Astrocyte of the spinal cord (primary cell): ENCODE data around the gene CTTN.

Experiments
- DNase-seq: peaks from one replicate; pipeline ENCODE4 v3.0.0; 2011; ENCODE audit warnings: low read depth, low spot score
- H3K4me3 ChIP-seq: 2 replicates; pipeline ENCODE4 v1.5.1; 2011; ENCODE audit warnings: low read depth, mild to moderate bottlenecking, low read length, moderate library complexity
- CTCF ChIP-seq: IDR thresholded peaks from 2 replicates; pipeline ENCODE4 v1.5.1; 2012; ENCODE audit warnings: low read depth, mild to moderate bottlenecking, low read length, inconsistent platforms
- in situ Hi-C: cut with HindIII; loops from 2 replicates; pipeline ENCODE4 v1.10.0; 2017; ENCODE audit warnings: low sequenced_read_pairs

CTTN gene

DNA sequence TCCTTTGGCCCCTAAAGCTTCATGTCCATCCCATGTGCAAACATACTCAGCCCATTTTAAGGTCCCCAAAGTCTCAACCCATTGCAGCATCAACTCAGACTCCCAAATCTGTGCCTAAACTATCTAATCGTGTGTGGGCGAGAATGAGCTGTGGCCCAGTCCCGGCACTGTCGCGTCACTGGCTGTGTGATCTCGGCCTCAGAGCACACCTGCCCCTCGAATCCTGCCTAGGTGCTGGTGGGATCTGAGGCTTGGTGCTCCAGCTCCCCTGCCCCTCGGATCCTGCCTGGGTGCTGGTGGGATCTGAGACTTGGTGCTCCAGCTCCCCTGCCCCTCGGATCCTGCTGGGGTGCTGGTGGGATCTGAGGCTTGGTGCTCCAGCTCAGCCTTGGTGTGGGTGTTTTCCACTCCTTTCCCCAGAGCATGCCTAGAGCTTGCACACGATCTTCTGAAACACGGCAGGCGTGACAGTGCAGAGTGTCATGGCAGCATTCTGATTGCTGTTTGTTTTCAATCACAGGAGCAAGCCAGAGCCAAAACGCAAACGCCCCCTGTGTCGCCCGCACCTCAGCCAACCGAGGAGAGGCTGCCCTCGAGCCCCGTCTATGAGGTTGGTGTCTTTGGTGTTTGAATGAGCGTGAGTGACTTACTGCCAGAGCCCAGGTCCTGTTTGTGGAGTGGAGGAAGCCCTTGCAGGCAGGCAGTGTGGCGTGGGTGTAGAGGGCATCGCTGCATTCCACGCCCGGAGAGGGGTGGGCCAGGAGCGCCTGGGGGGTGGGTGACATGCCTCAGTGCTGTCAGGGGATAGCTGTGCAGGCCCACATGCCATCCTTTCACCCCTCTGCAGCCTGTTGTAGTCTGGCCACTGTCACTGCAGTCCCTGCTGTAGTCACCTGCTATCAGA is 32.6 kb downstream of the CTTN start:
- DNase-seq, result no peak
- in situ Hi-C loops, result no loop called here
- no peak overlapping the region for H3K4me3 ChIP-seq
- no peak for TF ChIP-seq CTCF

GRCh38 chr11:70431611-70432010 is 33.3 kb downstream of the CTTN start:
- no peak for TF ChIP-seq CTCF
- in situ Hi-C loops, result no loop called here
- DNase-seq, result no peak
- no peak overlapping the region for H3K4me3 ChIP-seq

DNA sequence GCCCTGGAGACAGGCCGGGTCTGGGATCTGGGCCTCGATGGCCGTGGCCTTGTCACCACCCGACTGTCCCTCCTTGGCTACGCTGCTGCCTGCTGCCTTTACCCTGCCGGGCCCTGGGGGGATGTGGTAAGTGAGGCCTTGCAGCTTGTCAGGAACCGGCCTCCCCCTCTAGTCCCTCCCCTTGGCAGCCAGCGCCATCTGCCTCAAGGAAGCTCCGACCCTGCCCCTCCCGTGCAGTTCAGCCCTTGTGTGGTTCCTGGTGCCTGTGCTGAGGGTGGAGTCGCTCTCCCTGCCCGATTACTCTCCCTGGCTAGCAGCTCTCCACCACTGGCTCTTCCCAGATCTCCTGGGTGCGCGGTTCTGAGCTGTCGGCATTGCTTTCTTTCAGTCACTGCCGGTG is 33.7 kb downstream of the CTTN start:
- in situ Hi-C loops, result no loop called here
- no peak for TF ChIP-seq CTCF
- no peak overlapping the region for H3K4me3 ChIP-seq
- DNase-seq, result no peak

DNA sequence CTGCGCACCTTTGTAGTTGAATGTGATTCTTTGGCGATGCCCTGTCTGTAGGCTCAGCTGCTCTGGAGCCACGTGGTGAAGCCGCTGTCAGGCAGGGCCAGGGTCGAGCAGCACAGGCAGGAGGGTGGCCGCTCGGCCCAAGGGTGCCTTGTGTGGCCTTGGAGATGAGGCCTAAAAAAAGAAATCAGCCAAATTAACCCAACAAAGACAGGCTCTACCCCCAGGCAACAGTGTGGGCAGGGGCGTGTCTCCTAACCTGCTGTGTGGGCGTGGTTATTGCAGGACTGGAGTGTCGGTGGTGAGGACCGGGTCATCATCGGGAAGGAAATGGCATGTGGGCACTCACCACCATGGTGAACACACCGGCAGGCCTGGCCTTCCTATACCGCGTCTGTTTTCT is 34.3 kb downstream of the CTTN start:
- no peak for TF ChIP-seq CTCF
- no peak overlapping the region for H3K4me3 ChIP-seq
- no peak for DNase-seq
- in situ Hi-C loops, result no loop called here

DNA sequence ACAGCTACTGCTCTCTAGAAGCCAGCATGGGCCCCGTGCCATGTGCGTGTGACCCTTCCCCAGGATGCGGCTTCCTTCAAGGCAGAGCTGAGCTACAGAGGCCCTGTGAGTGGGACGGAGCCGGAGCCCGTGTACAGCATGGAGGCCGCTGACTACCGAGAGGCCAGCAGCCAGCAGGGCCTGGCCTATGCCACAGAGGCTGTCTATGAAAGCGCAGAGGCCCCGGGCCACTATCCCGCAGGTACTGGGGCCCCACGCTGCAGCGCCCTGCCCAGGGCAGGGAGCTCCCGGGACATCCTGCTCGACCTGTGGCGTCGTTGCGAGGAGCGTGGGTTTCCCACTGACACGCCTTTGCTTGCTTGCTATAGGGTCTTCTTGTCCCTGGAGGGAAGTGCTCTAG is 34.7 kb downstream of the CTTN start:
- H3K4me3 ChIP-seq, result no peak overlapping the region
- TF ChIP-seq CTCF, result no peak
- DNase-seq, result no peak
- in situ Hi-C loops, result no loop called here

- in situ Hi-C loops, result no loop called here
- DNase-seq, result no peak
- no peak overlapping the region for H3K4me3 ChIP-seq
- TF ChIP-seq CTCF, result no peak
Measured at GRCh38 chr11:70433526-70433925, 35.2 kb downstream of the CTTN start.
